Breast epithelium (tissue), 3 donors: Measurements from ENCODE around the gene MTSS2.

Source experiments
- POLR2A ChIP-seq: fragments of 450-650 bp; IDR thresholded peaks from one replicate; pipeline ENCODE4 v1.6.1; 2016; ENCODE audit warnings: antibody characterized with exemption, mild to moderate bottlenecking, moderate library complexity
- POLR2AphosphoS5 ChIP-seq, 3 donors: sonication (generic); formaldehyde crosslinking; IDR thresholded peaks; one replicate each; pipeline ENCODE4 v1.6.1; 2017; ENCODE audit warnings: antibody characterized with exemption in 3 of 3
- TF ChIP-seq, protein P1 (sequence below), 3 donors: fragments of 450-650 bp; IDR thresholded peaks; one replicate each; pipeline ENCODE4 v1.5.1; 2016 to 2017; ENCODE audit warnings: antibody characterized with exemption in 3 of 3, mild to moderate bottlenecking in 3 of 3, moderate library complexity in 3 of 3

DNA sequence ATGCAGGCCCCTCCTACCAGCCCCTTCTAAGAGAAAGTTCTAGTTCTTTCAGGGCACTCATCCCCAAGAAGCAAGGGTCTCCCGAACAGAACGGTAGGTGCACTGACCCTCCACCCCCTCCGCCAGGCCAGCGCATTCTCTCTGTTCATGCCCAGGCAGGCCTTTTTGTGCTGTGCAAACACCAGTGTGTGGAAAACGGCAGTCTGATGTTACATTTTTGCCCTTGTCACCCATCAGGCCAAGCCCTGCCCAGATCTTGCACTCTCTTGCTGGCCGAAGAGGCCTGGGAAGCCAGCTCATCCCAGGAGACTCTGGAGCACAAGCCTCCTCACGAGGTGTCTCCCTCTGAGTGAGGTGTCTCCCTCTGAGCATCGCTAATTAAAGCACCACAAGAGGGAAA, 16.1 kb upstream of the MTSS2 start:
- TF ChIP-seq, protein P1, sequence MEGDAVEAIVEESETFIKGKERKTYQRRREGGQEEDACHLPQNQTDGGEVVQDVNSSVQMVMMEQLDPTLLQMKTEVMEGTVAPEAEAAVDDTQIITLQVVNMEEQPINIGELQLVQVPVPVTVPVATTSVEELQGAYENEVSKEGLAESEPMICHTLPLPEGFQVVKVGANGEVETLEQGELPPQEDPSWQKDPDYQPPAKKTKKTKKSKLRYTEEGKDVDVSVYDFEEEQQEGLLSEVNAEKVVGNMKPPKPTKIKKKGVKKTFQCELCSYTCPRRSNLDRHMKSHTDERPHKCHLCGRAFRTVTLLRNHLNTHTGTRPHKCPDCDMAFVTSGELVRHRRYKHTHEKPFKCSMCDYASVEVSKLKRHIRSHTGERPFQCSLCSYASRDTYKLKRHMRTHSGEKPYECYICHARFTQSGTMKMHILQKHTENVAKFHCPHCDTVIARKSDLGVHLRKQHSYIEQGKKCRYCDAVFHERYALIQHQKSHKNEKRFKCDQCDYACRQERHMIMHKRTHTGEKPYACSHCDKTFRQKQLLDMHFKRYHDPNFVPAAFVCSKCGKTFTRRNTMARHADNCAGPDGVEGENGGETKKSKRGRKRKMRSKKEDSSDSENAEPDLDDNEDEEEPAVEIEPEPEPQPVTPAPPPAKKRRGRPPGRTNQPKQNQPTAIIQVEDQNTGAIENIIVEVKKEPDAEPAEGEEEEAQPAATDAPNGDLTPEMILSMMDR (IDR thresholded peaks at IDR 0.05) = no peak
- TF ChIP-seq POLR2AphosphoS5 (IDR thresholded peaks at IDR 0.05) (no peak), POLR2A (no peak)
